Measurements from ENCODE around the gene BBOF1. TPM values are rescaled to one million over a fixed set of nuclear protein-coding genes. Genes with fewer than 3 reads are reported as not detected.

The BBOF1 gene
- polyA plus RNA-seq, 2 donors = 2.4 TPM

DNA sequence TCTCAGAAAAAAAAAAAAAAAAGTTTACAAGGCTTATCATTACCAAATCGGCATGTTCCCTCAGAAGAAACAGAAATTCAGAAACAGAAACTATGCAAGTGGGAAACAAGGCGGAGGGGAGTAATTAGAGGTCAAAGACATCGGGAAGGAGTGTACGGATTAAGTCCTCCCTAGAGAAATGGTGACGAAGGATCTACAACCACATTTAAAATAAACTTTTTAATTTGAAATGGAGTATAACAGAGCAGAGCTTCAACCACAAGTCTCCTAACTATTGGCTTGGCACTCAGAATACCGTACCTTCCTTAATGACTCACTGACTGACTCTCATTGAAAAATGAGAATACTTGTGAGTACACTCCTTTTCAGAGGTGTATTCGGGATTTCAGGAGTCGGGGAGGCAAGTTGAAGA lies 969 bp upstream of the BBOF1 start:
- peak overlapping the region; percentile 63 to 71 for H3K4me3 ChIP-seq (ENCODE audit: low read depth in 1 of 2, low read length in 2 of 2)
- H3K9me3 ChIP-seq (ENCODE audit: control insufficient read depth in 2 of 2, insufficient read depth in 1 of 2, low read depth in 1 of 2, low read length in 1 of 2) = no peaks in the 10 kb centered on the region
- peak overlapping the region; percentile 93 to 97 for H3K27ac ChIP-seq (ENCODE audit: low read depth in 2 of 2, low read length in 1 of 2)
- no peaks in the 10 kb centered on the region for H3K4me1 ChIP-seq (ENCODE audit: control insufficient read depth in 2 of 2, insufficient read depth in 2 of 2, low read length in 1 of 2)
- H3K36me3 ChIP-seq (ENCODE audit: control insufficient read depth in 2 of 2, insufficient read depth in 2 of 2, low read length in 1 of 2) = no peaks in the 10 kb centered on the region
- no peaks in the 10 kb centered on the region for H3K27me3 ChIP-seq (ENCODE audit: control insufficient read depth in 1 of 2, insufficient read depth in 2 of 2, low read length in 2 of 2)
- WGBS, 2 donors = 3% methylated on average over 8 of the region's 8 CpGs

DNA sequence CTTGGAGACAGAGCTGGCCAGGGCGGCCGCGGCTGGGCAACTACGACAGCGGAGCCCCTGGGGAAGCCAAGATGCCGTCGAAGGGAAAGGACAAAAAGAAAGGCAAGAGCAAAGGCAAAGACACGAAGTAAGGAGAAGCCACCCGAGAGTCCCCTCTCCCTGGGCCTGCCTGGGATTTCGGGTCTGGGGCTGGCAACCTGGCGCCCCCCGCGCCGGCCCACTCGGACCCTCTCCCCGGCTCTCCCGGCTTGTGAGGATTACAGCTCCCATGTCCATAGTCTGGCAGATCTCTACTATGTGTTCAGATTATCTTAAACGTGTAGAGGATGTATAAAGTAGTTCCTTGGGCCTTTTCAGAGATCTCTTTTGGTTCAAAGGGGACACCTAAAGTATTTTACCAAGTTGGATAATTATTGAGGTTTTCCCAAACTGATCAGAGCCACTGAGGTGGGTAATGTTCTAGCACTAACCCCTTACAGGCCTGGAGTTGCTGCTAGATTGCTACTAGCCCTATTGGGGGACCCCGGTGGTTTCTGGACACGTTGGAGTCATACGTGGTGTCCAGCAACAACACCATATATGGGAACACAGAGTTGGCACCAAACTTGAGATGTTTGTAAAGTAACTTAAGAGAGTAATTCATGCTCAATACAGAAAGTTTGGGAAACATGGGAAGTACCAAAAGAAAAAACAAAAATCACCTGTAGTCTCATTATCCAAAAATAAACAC lies 424 bp downstream of the BBOF1 start:
- WGBS, 2 donors = 4 to 7% methylated on average over 17 to 21 of the region's 21 CpGs
- Histone ChIP-seq H3K27me3 (ENCODE audit: control insufficient read depth in 1 of 2, insufficient read depth in 2 of 2, low read length in 2 of 2) (no peaks in the 10 kb centered on the region), H3K36me3 (ENCODE audit: control insufficient read depth in 2 of 2, insufficient read depth in 2 of 2, low read length in 1 of 2) (no peaks in the 10 kb centered on the region), H3K27ac (ENCODE audit: low read depth in 2 of 2, low read length in 1 of 2) (peak overlapping the region; percentile 87), H3K4me3 (ENCODE audit: low read depth in 1 of 2, low read length in 2 of 2) (peak overlapping the region; percentile 63), H3K4me1 (ENCODE audit: control insufficient read depth in 2 of 2, insufficient read depth in 2 of 2, low read length in 1 of 2) (no peaks in the 10 kb centered on the region), H3K9me3 (ENCODE audit: control insufficient read depth in 2 of 2, insufficient read depth in 1 of 2, low read depth in 1 of 2, low read length in 1 of 2) (no peaks in the 10 kb centered on the region)

DNA sequence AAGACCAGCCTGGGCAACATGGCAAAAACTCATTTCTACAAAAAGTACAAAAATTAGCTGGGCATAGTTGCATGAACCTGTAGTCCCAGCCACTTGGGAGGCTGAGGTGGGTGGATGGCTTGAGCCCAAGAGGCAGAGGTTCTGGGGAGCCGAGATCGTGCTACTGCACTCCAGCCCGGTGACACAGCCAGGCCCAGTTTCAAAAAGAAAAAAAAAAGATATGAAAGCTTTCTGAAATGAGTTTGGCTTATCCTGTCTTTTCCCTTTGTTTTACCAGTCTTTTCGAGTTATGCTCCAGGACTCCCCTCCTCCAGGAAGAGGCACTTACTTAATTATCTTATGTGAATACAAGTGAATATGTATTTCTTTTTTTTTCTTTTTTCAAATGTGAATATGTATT lies 3.2 kb downstream of the BBOF1 start:
- no peaks in the 10 kb centered on the region for H3K36me3 ChIP-seq (ENCODE audit: control insufficient read depth in 2 of 2, insufficient read depth in 2 of 2, low read length in 1 of 2)
- H3K4me3 ChIP-seq (ENCODE audit: low read depth in 1 of 2, low read length in 2 of 2) = no peak overlapping the region
- WGBS, 2 donors = 89 to 97% methylated on average over 4 of the region's 4 CpGs
- H3K27ac ChIP-seq (ENCODE audit: low read depth in 2 of 2, low read length in 1 of 2) = no peak overlapping the region
- H3K27me3 ChIP-seq (ENCODE audit: control insufficient read depth in 1 of 2, insufficient read depth in 2 of 2, low read length in 2 of 2) = no peaks in the 10 kb centered on the region
- H3K4me1 ChIP-seq (ENCODE audit: control insufficient read depth in 2 of 2, insufficient read depth in 2 of 2, low read length in 1 of 2) = no peaks in the 10 kb centered on the region
- H3K9me3 ChIP-seq (ENCODE audit: control insufficient read depth in 2 of 2, insufficient read depth in 1 of 2, low read depth in 1 of 2, low read length in 1 of 2) = no peaks in the 10 kb centered on the region

DNA sequence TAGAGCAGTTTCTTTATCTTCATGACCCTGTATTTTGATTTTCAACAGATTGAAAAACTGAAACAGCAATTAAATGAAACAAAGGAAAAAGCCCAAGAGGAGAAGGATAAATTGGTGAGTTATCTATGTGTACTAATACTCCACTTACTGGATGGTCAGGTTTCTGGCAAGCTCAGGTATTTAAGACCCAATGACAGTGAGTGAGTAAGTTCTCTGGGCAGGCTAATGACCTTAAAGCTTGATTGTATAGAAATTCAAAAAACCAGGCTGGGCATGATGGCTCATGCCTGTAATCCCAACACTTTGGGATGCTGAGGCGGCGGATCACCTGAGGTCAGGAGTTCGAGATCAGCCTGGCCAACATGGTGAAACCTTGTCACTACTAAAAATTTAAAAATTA lies 10.0 kb downstream of the BBOF1 start:
- Histone ChIP-seq H3K4me1 (ENCODE audit: control insufficient read depth in 2 of 2, insufficient read depth in 2 of 2, low read length in 1 of 2) (no peaks in the 10 kb centered on the region), H3K36me3 (ENCODE audit: control insufficient read depth in 2 of 2, insufficient read depth in 2 of 2, low read length in 1 of 2) (no peaks in the 10 kb centered on the region), H3K27ac (ENCODE audit: low read depth in 2 of 2, low read length in 1 of 2) (no peak overlapping the region), H3K9me3 (ENCODE audit: control insufficient read depth in 2 of 2, insufficient read depth in 1 of 2, low read depth in 1 of 2, low read length in 1 of 2) (no peaks in the 10 kb centered on the region), H3K27me3 (ENCODE audit: control insufficient read depth in 1 of 2, insufficient read depth in 2 of 2, low read length in 2 of 2) (no peaks in the 10 kb centered on the region), H3K4me3 (ENCODE audit: low read depth in 1 of 2, low read length in 2 of 2) (no peak overlapping the region)
- WGBS, 2 donors = 81 to 85% methylated on average over 3 of the region's 3 CpGs

DNA sequence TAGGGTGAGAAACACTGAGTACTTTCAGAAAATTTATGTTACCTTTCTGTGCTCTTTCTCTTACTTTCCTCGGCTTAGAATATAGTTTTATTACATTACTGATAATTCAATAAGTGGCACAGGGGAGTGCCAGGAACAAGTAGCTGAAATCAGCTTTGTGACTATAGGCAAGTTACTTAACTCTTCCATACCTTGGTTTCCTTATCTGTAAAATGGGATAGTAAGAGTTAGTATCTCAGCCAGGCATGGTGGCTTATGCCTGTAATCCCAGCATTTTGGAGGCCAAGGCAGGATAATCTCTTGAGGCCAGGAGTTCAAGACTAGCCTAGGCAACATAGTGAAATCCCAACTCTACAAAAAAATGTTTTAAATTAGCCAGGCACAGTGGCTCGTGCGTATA lies 15.4 kb downstream of the BBOF1 start:
- H3K9me3 ChIP-seq (ENCODE audit: control insufficient read depth in 2 of 2, insufficient read depth in 1 of 2, low read depth in 1 of 2, low read length in 1 of 2) = no peaks in the 10 kb centered on the region
- no peak overlapping the region for H3K27ac ChIP-seq (ENCODE audit: low read depth in 2 of 2, low read length in 1 of 2)
- H3K4me1 ChIP-seq (ENCODE audit: control insufficient read depth in 2 of 2, insufficient read depth in 2 of 2, low read length in 1 of 2) = no peaks in the 10 kb centered on the region
- 89 to 90% methylated on average over 3 of the region's 3 CpGs for WGBS, 2 donors
- no peaks in the 10 kb centered on the region for H3K36me3 ChIP-seq (ENCODE audit: control insufficient read depth in 2 of 2, insufficient read depth in 2 of 2, low read length in 1 of 2)
- H3K4me3 ChIP-seq (ENCODE audit: low read depth in 1 of 2, low read length in 2 of 2) = no peak overlapping the region
- H3K27me3 ChIP-seq (ENCODE audit: control insufficient read depth in 1 of 2, insufficient read depth in 2 of 2, low read length in 2 of 2) = no peaks in the 10 kb centered on the region

DNA sequence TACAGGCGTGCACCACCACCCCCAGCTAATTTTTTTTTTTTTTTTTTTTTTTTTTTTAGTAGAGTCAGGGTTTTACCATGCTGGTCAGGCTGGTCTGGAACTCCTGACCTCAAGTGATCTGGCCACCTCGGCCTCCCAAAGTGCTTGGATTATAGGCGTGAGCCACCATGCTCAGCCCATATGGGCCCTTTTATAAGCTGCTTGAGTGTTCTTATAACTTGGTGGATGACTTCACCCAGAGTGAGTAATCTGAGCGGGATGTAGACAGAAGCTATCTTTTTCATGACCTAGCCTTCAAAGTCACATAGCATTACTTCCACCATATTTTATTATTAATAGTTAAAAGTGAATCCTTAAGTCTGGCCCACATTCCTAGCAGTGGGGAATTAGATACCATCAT lies 16.4 kb downstream of the BBOF1 start:
- no peak overlapping the region for H3K4me3 ChIP-seq (ENCODE audit: low read depth in 1 of 2, low read length in 2 of 2)
- H3K27me3 ChIP-seq (ENCODE audit: control insufficient read depth in 1 of 2, insufficient read depth in 2 of 2, low read length in 2 of 2) = no peaks in the 10 kb centered on the region
- 89 to 92% methylated on average over 4 of the region's 4 CpGs for WGBS, 2 donors
- no peaks in the 10 kb centered on the region for H3K4me1 ChIP-seq (ENCODE audit: control insufficient read depth in 2 of 2, insufficient read depth in 2 of 2, low read length in 1 of 2)
- no peaks in the 10 kb centered on the region for H3K9me3 ChIP-seq (ENCODE audit: control insufficient read depth in 2 of 2, insufficient read depth in 1 of 2, low read depth in 1 of 2, low read length in 1 of 2)
- H3K27ac ChIP-seq (ENCODE audit: low read depth in 2 of 2, low read length in 1 of 2) = no peak overlapping the region
- H3K36me3 ChIP-seq (ENCODE audit: control insufficient read depth in 2 of 2, insufficient read depth in 2 of 2, low read length in 1 of 2) = no peaks in the 10 kb centered on the region

DNA sequence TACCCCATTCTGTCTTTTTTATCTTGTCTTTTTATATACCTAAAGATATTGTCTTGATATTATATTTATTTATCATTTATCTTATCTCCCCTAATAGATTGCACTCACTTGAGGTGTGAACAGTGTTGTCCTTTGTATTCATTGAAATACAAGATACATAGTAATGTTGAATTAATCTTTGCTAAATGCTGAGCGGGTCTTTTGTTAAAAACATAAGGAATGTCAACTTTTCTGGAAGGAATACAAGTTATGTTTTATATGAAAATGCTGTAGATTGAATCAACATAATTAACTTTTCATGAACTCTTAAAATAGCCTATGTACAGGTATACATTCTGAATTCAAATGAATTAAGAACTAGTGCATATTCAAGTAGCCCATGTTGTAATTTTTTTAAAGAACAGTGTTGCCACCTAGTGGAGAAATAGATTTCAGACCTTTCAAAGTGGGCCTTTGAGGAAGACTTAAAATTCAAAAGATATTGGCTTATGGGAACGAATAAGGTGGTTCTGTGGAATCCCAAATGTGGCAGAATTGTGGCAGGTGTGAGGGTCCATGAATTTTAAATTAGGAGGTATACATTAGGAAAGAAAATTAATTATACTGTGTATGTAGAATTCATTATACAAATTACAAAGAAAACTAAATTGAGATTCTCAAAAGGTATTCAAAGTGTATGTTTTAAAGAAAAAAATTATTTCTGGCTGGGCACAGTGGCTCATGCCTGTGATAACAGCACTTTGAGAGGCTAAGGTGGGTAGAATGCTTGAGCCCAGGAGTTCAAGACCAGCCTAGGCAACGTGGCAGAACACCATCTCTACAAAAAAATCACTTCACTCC lies 19.1 kb downstream of the BBOF1 start:
- H3K4me1 ChIP-seq (ENCODE audit: control insufficient read depth in 2 of 2, insufficient read depth in 2 of 2, low read length in 1 of 2) = no peaks in the 10 kb centered on the region
- no peaks in the 10 kb centered on the region for H3K9me3 ChIP-seq (ENCODE audit: control insufficient read depth in 2 of 2, insufficient read depth in 1 of 2, low read depth in 1 of 2, low read length in 1 of 2)
- WGBS, 2 donors = 63 to 64% methylated on average over 3 of the region's 3 CpGs
- H3K36me3 ChIP-seq (ENCODE audit: control insufficient read depth in 2 of 2, insufficient read depth in 2 of 2, low read length in 1 of 2) = no peaks in the 10 kb centered on the region
- no peak overlapping the region for H3K27ac ChIP-seq (ENCODE audit: low read depth in 2 of 2, low read length in 1 of 2)
- H3K27me3 ChIP-seq (ENCODE audit: control insufficient read depth in 1 of 2, insufficient read depth in 2 of 2, low read length in 2 of 2) = no peaks in the 10 kb centered on the region
- H3K4me3 ChIP-seq (ENCODE audit: low read depth in 1 of 2, low read length in 2 of 2) = no peak overlapping the region

DNA sequence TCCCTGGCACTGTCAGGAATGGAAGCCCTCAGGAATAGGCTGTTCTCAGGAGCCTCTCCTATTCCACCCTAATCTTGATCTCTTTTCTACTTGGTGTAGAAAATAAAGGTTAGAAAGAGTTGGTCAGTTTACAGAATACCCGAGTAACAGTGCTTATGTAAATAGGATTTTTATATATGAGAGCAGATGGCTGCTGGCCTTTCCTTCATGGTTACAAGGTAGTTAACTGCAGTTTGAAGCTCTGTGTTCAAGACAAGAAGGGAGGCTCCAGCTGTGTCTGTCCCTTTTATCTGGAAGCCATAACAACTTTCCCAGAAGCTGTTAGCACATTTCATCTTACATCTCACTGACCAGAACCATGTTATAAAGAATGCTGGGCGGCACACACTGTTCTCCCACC lies 23.1 kb downstream of the BBOF1 start:
- no peaks in the 10 kb centered on the region for H3K36me3 ChIP-seq (ENCODE audit: control insufficient read depth in 2 of 2, insufficient read depth in 2 of 2, low read length in 1 of 2)
- no peaks in the 10 kb centered on the region for H3K4me1 ChIP-seq (ENCODE audit: control insufficient read depth in 2 of 2, insufficient read depth in 2 of 2, low read length in 1 of 2)
- no peak overlapping the region for H3K27ac ChIP-seq (ENCODE audit: low read depth in 2 of 2, low read length in 1 of 2)
- no peak overlapping the region for H3K4me3 ChIP-seq (ENCODE audit: low read depth in 1 of 2, low read length in 2 of 2)
- WGBS, 2 donors = 53 to 66% methylated on average over 2 of the region's 2 CpGs
- no peaks in the 10 kb centered on the region for H3K27me3 ChIP-seq (ENCODE audit: control insufficient read depth in 1 of 2, insufficient read depth in 2 of 2, low read length in 2 of 2)
- no peaks in the 10 kb centered on the region for H3K9me3 ChIP-seq (ENCODE audit: control insufficient read depth in 2 of 2, insufficient read depth in 1 of 2, low read depth in 1 of 2, low read length in 1 of 2)

DNA sequence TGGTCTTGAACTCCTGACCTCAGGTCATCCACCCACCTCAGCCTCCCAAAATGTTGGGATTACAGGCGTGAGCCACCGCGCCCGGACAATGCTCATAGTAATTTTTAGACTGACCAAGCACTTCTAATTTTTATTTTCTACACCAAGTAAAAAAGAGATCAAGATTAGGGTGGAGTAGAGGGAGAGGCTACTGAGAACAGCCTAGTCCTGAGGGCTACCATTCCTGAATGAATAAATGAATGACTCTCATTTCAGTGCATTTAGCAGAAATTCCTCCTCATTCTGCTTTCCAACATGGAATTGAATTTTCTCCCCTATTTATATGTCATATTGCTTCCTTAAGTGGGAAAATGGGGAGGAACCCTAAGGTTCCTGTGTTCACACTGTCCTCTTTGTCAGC lies 26.4 kb downstream of the BBOF1 start:
- Histone ChIP-seq H3K9me3 (ENCODE audit: control insufficient read depth in 2 of 2, insufficient read depth in 1 of 2, low read depth in 1 of 2, low read length in 1 of 2) (no peaks in the 10 kb centered on the region), H3K27me3 (ENCODE audit: control insufficient read depth in 1 of 2, insufficient read depth in 2 of 2, low read length in 2 of 2) (no peaks in the 10 kb centered on the region), H3K4me3 (ENCODE audit: low read depth in 1 of 2, low read length in 2 of 2) (no peak overlapping the region), H3K4me1 (ENCODE audit: control insufficient read depth in 2 of 2, insufficient read depth in 2 of 2, low read length in 1 of 2) (no peaks in the 10 kb centered on the region), H3K36me3 (ENCODE audit: control insufficient read depth in 2 of 2, insufficient read depth in 2 of 2, low read length in 1 of 2) (no peaks in the 10 kb centered on the region), H3K27ac (ENCODE audit: low read depth in 2 of 2, low read length in 1 of 2) (no peak overlapping the region)
- 95 to 97% methylated on average over 4 of the region's 4 CpGs for WGBS, 2 donors

DNA sequence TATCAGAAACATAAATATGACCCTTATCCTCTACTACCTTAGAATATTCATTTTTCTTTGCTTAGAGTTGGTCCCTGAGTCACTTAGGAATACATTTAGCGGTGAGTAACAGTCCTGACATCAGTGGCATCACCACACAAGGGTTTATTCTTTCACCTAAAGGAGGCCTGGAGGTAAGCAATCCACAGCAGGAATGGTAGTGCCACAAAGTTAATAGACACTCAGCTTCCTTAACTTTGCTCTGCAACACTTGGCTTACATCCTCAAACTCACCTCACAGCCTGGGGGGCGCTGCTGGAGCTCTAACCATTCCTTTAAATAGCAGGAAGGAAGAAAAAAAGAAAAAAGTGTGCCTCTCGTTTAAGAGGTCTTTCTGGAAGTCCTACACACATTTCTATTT lies 29.1 kb downstream of the BBOF1 start:
- no peaks in the 10 kb centered on the region for H3K4me1 ChIP-seq (ENCODE audit: control insufficient read depth in 2 of 2, insufficient read depth in 2 of 2, low read length in 1 of 2)
- H3K4me3 ChIP-seq (ENCODE audit: low read depth in 1 of 2, low read length in 2 of 2) = no peak overlapping the region
- no peaks in the 10 kb centered on the region for H3K36me3 ChIP-seq (ENCODE audit: control insufficient read depth in 2 of 2, insufficient read depth in 2 of 2, low read length in 1 of 2)
- H3K27ac ChIP-seq (ENCODE audit: low read depth in 2 of 2, low read length in 1 of 2) = no peak overlapping the region
- H3K9me3 ChIP-seq (ENCODE audit: control insufficient read depth in 2 of 2, insufficient read depth in 1 of 2, low read depth in 1 of 2, low read length in 1 of 2) = no peaks in the 10 kb centered on the region
- no peaks in the 10 kb centered on the region for H3K27me3 ChIP-seq (ENCODE audit: control insufficient read depth in 1 of 2, insufficient read depth in 2 of 2, low read length in 2 of 2)
- WGBS, 2 donors = 57 to 72% methylated on average over 3 of the region's 3 CpGs

Data from esophagus (tissue), 2 donors.